Fibroblast of lung (primary cell): Measurements from ENCODE around the gene OOSP1. TPM values are rescaled to one million over a fixed set of nuclear protein-coding genes. Genes with fewer than 3 reads are reported as not detected.

ENCODE experiments used
- DNase-seq, 2 donors: peaks; one replicate each; pipeline versions ENCODE4 v3.0.0 to v3.0.0-alpha.2; 2010; ENCODE audit warnings: low read depth in 2 of 2
- H2AFZ ChIP-seq: 2 replicates; pipeline ENCODE4 v1.5.1; 2012; ENCODE audit warnings: low read length, control low read depth, inconsistent platforms
- H3K27ac ChIP-seq: 2 replicates; pipeline ENCODE4 v1.5.1; 2011; ENCODE audit warnings: low read length, control low read depth; ENCODE audit not compliant: insufficient read depth
- H3K27me3 ChIP-seq: 2 replicates; pipeline ENCODE4 v1.5.1; 2011; ENCODE audit warnings: mild to moderate bottlenecking, low read length; ENCODE audit not compliant: control insufficient read depth, insufficient read depth
- H3K36me3 ChIP-seq: 2 replicates; pipeline ENCODE4 v1.5.1; 2011; ENCODE audit warnings: low read length; ENCODE audit not compliant: control insufficient read depth, insufficient read depth
- H3K4me1 ChIP-seq: 2 replicates; pipeline ENCODE4 v1.5.1; 2011; ENCODE audit warnings: low read length; ENCODE audit not compliant: control insufficient read depth, insufficient read depth; ENCODE audit errors: extremely low read depth
- H3K4me2 ChIP-seq: 2 replicates; pipeline ENCODE4 v1.5.1; 2011; ENCODE audit warnings: low read length, control low read depth; ENCODE audit not compliant: insufficient read depth; ENCODE audit errors: extremely low read depth
- H3K4me3 ChIP-seq, 4 experiments: fragments of 200-600 bp in 1 of 4; sonication (generic) in 1 of 4; replicated peaks in 1 of 4; 2 replicates each; pipeline ENCODE4 v1.5.1; 2011 to 2016; ENCODE audit warnings: low read length in 4 of 4, low read depth in 3 of 4, mild to moderate bottlenecking in 3 of 4, control low read depth in 2 of 4, inconsistent platforms in 1 of 4, mixed read lengths in 1 of 4; ENCODE audit not compliant: insufficient read depth in 1 of 4; ENCODE audit errors: control extremely low read depth in 1 of 4
- H3K79me2 ChIP-seq: 2 replicates; pipeline ENCODE4 v1.5.1; 2012; ENCODE audit warnings: mild to moderate bottlenecking, low read length, inconsistent platforms; ENCODE audit not compliant: control insufficient read depth, insufficient read depth
- H3K9ac ChIP-seq: 2 replicates; pipeline ENCODE4 v1.5.1; 2011; ENCODE audit warnings: mild to moderate bottlenecking, low read length, control low read depth; ENCODE audit not compliant: insufficient read depth
- H3K9me3 ChIP-seq: 2 replicates; pipeline ENCODE4 v1.5.1; 2012; ENCODE audit warnings: low read depth, low read length; ENCODE audit not compliant: control insufficient read depth, insufficient read depth
- H4K20me1 ChIP-seq: 2 replicates; pipeline ENCODE4 v1.5.1; 2011; ENCODE audit warnings: low read length; ENCODE audit not compliant: control insufficient read depth, insufficient read depth; ENCODE audit errors: extremely low read depth
- CTCF ChIP-seq, 2 donors: IDR thresholded peaks in 1 of 2; conservative IDR thresholded peaks in 1 of 2; 1 replicate in 1 of 2; 2 replicates in 1 of 2; pipeline ENCODE4 v1.5.1; 2011 to 2012; ENCODE audit warnings: low read length in 2 of 2, control low read depth in 1 of 2, inconsistent platforms in 1 of 2, low read depth in 1 of 2, mild to moderate bottlenecking in 1 of 2
- EZH2 ChIP-seq: IDR thresholded peaks from 2 replicates; pipeline ENCODE4 v1.5.1; 2012; ENCODE audit warnings: low read length, control low read depth, mild to moderate bottlenecking; ENCODE audit errors: missing control alignments
- polyA plus RNA-seq, 2 donors: library from polyadenylated mRNA; depleted of rRNA in 1 of 2; stranded (reverse) in 1 of 2; unstranded in 1 of 2; fragments of >200 nt; gene quantifications; 2 replicates each; pipeline ENCODE4 v1.2.1, GENCODE V29; 2011 to 2012; ENCODE audit warnings: missing spikeins in 1 of 2
- total RNA-seq: library from RNA; depleted of rRNA; stranded (reverse); fragments of >200 nt; gene quantifications from 2 replicates; pipeline ENCODE4 v1.2.1, GENCODE V29; 2014

OOSP1 gene
- total and polyA plus RNA-seq, 2 donors (not counting 1 experiment from before 2014, with no cell fraction given): not detected

GRCh38 chr11:59960502-59961381, 22.5 kb downstream of the OOSP1 start:
- no peaks in the 10 kb centered on the region for H3K9me3 ChIP-seq
- no peaks in the 10 kb centered on the region for H3K27me3 ChIP-seq
- no peak overlapping the region for H3K4me2 ChIP-seq
- H3K79me2 ChIP-seq: no peaks in the 10 kb centered on the region
- no peak overlapping the region for H3K4me3 ChIP-seq
- H3K36me3 ChIP-seq: no peaks in the 10 kb centered on the region
- no peak overlapping the region for H3K9ac ChIP-seq
- H3K27ac ChIP-seq: no peak overlapping the region
- H4K20me1 ChIP-seq: no peaks in the 10 kb centered on the region
- no peak for TF ChIP-seq EZH2
- no peak for TF ChIP-seq CTCF (conservative IDR thresholded peaks at IDR 0.05 in 1 of 2, IDR thresholded peaks at IDR 0.05 in 1 of 2; ENCODE audit: low read depth in 1 of 2, low read length in 2 of 2)
- H3K4me1 ChIP-seq: no peaks in the 10 kb centered on the region
- no peak for DNase-seq
- H2AFZ ChIP-seq: no peak overlapping the region

GRCh38 chr11:59962107-59962482, 23.9 kb downstream of the OOSP1 start:
- Histone ChIP-seq H3K9me3 (no peaks in the 10 kb centered on the region), H2AFZ (no peak overlapping the region)

DNA sequence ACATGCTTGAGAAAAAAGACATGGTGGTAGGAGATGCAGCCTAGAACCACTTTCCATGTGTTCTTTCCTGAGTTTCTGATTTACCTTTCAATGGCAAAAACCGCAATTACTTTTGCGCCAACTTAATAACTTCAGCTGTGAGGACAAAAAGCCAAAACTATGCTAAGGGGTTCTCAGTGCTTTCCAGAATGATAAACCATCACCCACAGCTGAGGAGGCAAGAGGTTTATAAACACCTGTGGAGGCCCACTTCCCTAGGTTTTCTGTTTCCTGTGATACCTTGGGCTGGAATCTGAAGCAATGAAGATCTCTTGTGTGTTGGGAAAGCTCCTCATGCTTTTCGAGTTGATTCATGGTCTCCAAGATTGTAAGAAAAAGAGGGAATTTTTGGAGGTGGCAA, 25.5 kb downstream of the OOSP1 start, which contains the start of gene OOSP4A:
Gene OOSP4A (plus strand): TSS at position 301 of the 400 bp plus-strand sequence. CDS start 0 bp downstream, at position 301.
- TF ChIP-seq CTCF (conservative IDR thresholded peaks at IDR 0.05 in 1 of 2, IDR thresholded peaks at IDR 0.05 in 1 of 2; ENCODE audit: low read depth in 1 of 2, low read length in 2 of 2) (no peak), EZH2 (no peak)
- Histone ChIP-seq H3K4me1 (no peaks in the 10 kb centered on the region), H2AFZ (no peak within 1 kb of the TSS), H3K27me3 (no peaks in the 10 kb centered on the region), H3K4me2 (no peak within 1 kb of the TSS), H3K9me3 (no peaks in the 10 kb centered on the region), H3K79me2 (no peaks in the 10 kb centered on the region), H3K36me3 (no peaks in the 10 kb centered on the region), H3K9ac (no peak within 1 kb of the TSS), H3K4me3 (no peak within 1 kb of the TSS), H4K20me1 (no peaks in the 10 kb centered on the region), H3K27ac (no peak within 1 kb of the TSS)
- no peak for DNase-seq

More at GRCh38 chr11:59962107-59962482, 23.9 kb downstream of the OOSP1 start:
- H3K36me3 ChIP-seq: no peaks in the 10 kb centered on the region
- no peaks in the 10 kb centered on the region for H3K27me3 ChIP-seq
- no peaks in the 10 kb centered on the region for H3K4me1 ChIP-seq
- no peak overlapping the region for H3K4me3 ChIP-seq
- no peak for DNase-seq
- H3K4me2 ChIP-seq: no peak overlapping the region
- no peaks in the 10 kb centered on the region for H4K20me1 ChIP-seq
- H3K9ac ChIP-seq: no peak overlapping the region
- TF ChIP-seq EZH2 (no peak), CTCF (conservative IDR thresholded peaks at IDR 0.05 in 1 of 2, IDR thresholded peaks at IDR 0.05 in 1 of 2; ENCODE audit: low read depth in 1 of 2, low read length in 2 of 2) (no peak)
- H3K79me2 ChIP-seq: no peaks in the 10 kb centered on the region
- H3K27ac ChIP-seq: no peak overlapping the region
